Measurements from ENCODE around the gene ZWILCH. TPM values are rescaled to one million over a fixed set of nuclear protein-coding genes. Genes with fewer than 3 reads are reported as not detected.
"Not testable (repeated sequence)": the region's sequence is repeated elsewhere in the genome, so short reads cannot be mapped to it uniquely, and the experiment has no call there.

The ZWILCH gene
- polyA plus RNA-seq, 4 donors, result 23.1 to 30.5 (median 27.4) TPM

- no peak for DNase-seq (ENCODE audit: low read depth in 4 of 4, low spot score in 2 of 4)
Measured at GRCh38 chr15:66573719-66574595, 68.8 kb downstream of the ZWILCH start.

GRCh38 chr15:66574596-66574950 is 69.4 kb downstream of the ZWILCH start:
- DNase-seq (ENCODE audit: low read depth in 4 of 4, low spot score in 2 of 4), result no peak

- no peak for DNase-seq (ENCODE audit: low read depth in 4 of 4, low spot score in 2 of 4)
Measured at GRCh38 chr15:66578286-66578875, 73.3 kb downstream of the ZWILCH start.

- no peak for DNase-seq (ENCODE audit: low read depth in 4 of 4, low spot score in 2 of 4)
Measured at GRCh38 chr15:66580643-66581042, 75.5 kb downstream of the ZWILCH start.

GRCh38 chr15:66581972-66582537 is 76.9 kb downstream of the ZWILCH start:
- no peak for DNase-seq (ENCODE audit: low read depth in 4 of 4, low spot score in 2 of 4)

- DNase-seq (ENCODE audit: low read depth in 4 of 4, low spot score in 2 of 4), result no peak
Measured at GRCh38 chr15:66586155-66586976, 81.2 kb downstream of the ZWILCH start.

GRCh38 chr15:66587020-66587419 is 81.9 kb downstream of the ZWILCH start:
- DNase-seq (ENCODE audit: low read depth in 4 of 4, low spot score in 2 of 4), result no peak

GRCh38 chr15:66587749-66588148 is 82.6 kb downstream of the ZWILCH start:
- no peak for DNase-seq (ENCODE audit: low read depth in 4 of 4, low spot score in 2 of 4)

- no peak for DNase-seq (ENCODE audit: low read depth in 4 of 4, low spot score in 2 of 4)
Measured at GRCh38 chr15:66588537-66588936, 83.4 kb downstream of the ZWILCH start.

- no peak for DNase-seq (ENCODE audit: low read depth in 4 of 4, low spot score in 2 of 4)
Measured at GRCh38 chr15:66588971-66589370, 83.8 kb downstream of the ZWILCH start.

GRCh38 chr15:66589429-66589828 is 84.3 kb downstream of the ZWILCH start:
- DNase-seq (ENCODE audit: low read depth in 4 of 4, low spot score in 2 of 4), result not testable (repeated sequence)

- DNase-seq (ENCODE audit: low read depth in 4 of 4, low spot score in 2 of 4), result no peak
Measured at GRCh38 chr15:66590435-66590834, 85.3 kb downstream of the ZWILCH start.

GRCh38 chr15:66591322-66591862 is 86.3 kb downstream of the ZWILCH start:
- DNase-seq (ENCODE audit: low read depth in 4 of 4, low spot score in 2 of 4), result no peak

GRCh38 chr15:66592505-66593218 is 87.5 kb downstream of the ZWILCH start:
- no peak for DNase-seq (ENCODE audit: low read depth in 4 of 4, low spot score in 2 of 4)

GRCh38 chr15:66593219-66593780 is 88.2 kb downstream of the ZWILCH start:
- DNase-seq (ENCODE audit: low read depth in 4 of 4, low spot score in 2 of 4), result no peak

- no peak for DNase-seq (ENCODE audit: low read depth in 4 of 4, low spot score in 2 of 4)
Measured at GRCh38 chr15:66594344-66594743, 89.2 kb downstream of the ZWILCH start.

- DNase-seq (ENCODE audit: low read depth in 4 of 4, low spot score in 2 of 4), result no peak
Measured at GRCh38 chr15:66594836-66595235, 89.7 kb downstream of the ZWILCH start.

GRCh38 chr15:66595332-66595731 is 90.2 kb downstream of the ZWILCH start:
- DNase-seq (ENCODE audit: low read depth in 4 of 4, low spot score in 2 of 4), result no peak

- DNase-seq (ENCODE audit: low read depth in 4 of 4, low spot score in 2 of 4), result no peak
Measured at GRCh38 chr15:66595931-66596545, 90.9 kb downstream of the ZWILCH start.
